ENCODE measurements around the gene VDR. TPM values are rescaled to one million over a fixed set of nuclear protein-coding genes. Genes with fewer than 3 reads are reported as not detected.

The VDR gene
- total RNA-seq, 4 donors from 2014 or later = 75.1 to 193 (median 156) TPM

GRCh38 chr12:47791874-47792273, 112.9 kb downstream of the VDR start:
- TF ChIP-seq POLR2A (IDR thresholded peaks at IDR 0.05) (no peak), CTCF (IDR thresholded peaks at IDR 0.05) (no peak)
- DNase-seq = no peak
- Histone ChIP-seq H3K27ac (no peak overlapping the region), H3K4me1 (no peaks in the 10 kb centered on the region), H3K4me3 (no peak overlapping the region), H3K9me3 (no peaks in the 10 kb centered on the region), H3K27me3 (no peaks in the 10 kb centered on the region), H3K36me3 (peaks cover 0 to 96% (median 0%) of the 10 kb centered on the region in 3 donors)

Other genes with a start within 250 kb of the VDR start
- 10 to 100 TPM in 3 of 4 donors, 1 to 10 TPM in 1; 5.4 to 33.8 (median 13.3) TPM for gene RPAP3, start 199.0 kb downstream of the VDR start, total RNA-seq
- not detected for gene ENDOU, start 179.5 kb downstream of the VDR start, total RNA-seq
- gene RAPGEF3, start 146.1 kb downstream of the VDR start, total RNA-seq = 10 to 100 TPM in 3 of 4 donors, 1 to 10 TPM in 1; 4.9 to 33.0 (median 16.9) TPM
- 10 to 100 TPM; 14.9 to 21.5 (median 15.9) TPM for gene SLC48A1, start 131.8 kb downstream of the VDR start, total RNA-seq
- gene HDAC7, start 85.1 kb downstream of the VDR start, total RNA-seq = 10 to 100 TPM in 3 of 4 donors, 1 to 10 TPM in 1; 9.8 to 80.9 (median 36.8) TPM
- gene TMEM106C, start 58.6 kb upstream of the VDR start, total RNA-seq = 100 to 1,000 TPM in 3 of 4 donors, 10 to 100 TPM in 1; 80.9 to 326 (median 241) TPM
- gene COL2A1, start 99.5 kb upstream of the VDR start, total RNA-seq = 1 to 10 TPM in 1 of 4 donors, under 1 TPM in 2, not detected in 1; 0.18 to 6.6 (median 0.27) TPM
- gene SENP1, start 201.1 kb upstream of the VDR start, total RNA-seq = 10 to 100 TPM; 11.0 to 37.1 (median 16.9) TPM
- 10 to 100 TPM in 3 of 4 donors, 1 to 10 TPM in 1; 10.0 to 38.0 (median 27.0) TPM for gene PFKM, start 214.4 kb upstream of the VDR start, total RNA-seq